CD8-positive, alpha-beta memory T cell (primary cell): ENCODE measurements around the gene OSBPL3. TPM values are rescaled to one million over a fixed set of nuclear protein-coding genes. Genes with fewer than 3 reads are reported as not detected.
A peak's percentile ranks its signal among the peaks of the same experiment; 100 is the strongest.

ENCODE experiments used
- CTCF ChIA-PET: fragments of 350-600 bp; sonication (Branson Sonifier 250); formaldehyde crosslinking; loops from one replicate; lab custom pipeline; 2021; ENCODE audit warnings: antibody characterized with exemption; lab: Charles Lee
- POLR2A ChIA-PET: fragments of 350-600 bp; sonication (Branson Sonifier 250); formaldehyde crosslinking; loops from one replicate; lab custom pipeline; 2021; ENCODE audit warnings: antibody characterized with exemption; lab: Charles Lee
- DNase-seq, 5 donors: peaks; one replicate each; pipeline versions ENCODE4 v3.0.0 to v3.0.0-alpha.2; 2020 to 2022; ENCODE audit warnings: mixed read lengths in 1 of 5
- H3K27ac ChIP-seq: one replicate; pipeline ENCODE4 v1.7.0; 2013; ENCODE audit warnings: low read depth, mild to moderate bottlenecking, low read length, moderate library complexity
- H3K27me3 ChIP-seq: 2 replicates; pipeline ENCODE4 v1.7.0; 2013; ENCODE audit warnings: low read length, mild to moderate bottlenecking; ENCODE audit not compliant: insufficient read depth, poor library complexity, severe bottlenecking
- H3K36me3 ChIP-seq: 2 replicates; pipeline ENCODE4 v1.7.0; 2013; ENCODE audit warnings: mild to moderate bottlenecking, low read length, moderate library complexity; ENCODE audit not compliant: insufficient read depth
- H3K4me1 ChIP-seq: 2 replicates; pipeline ENCODE4 v1.7.0; 2013; ENCODE audit warnings: mild to moderate bottlenecking, low read length, moderate library complexity; ENCODE audit not compliant: insufficient read depth
- H3K4me3 ChIP-seq: 2 replicates; pipeline ENCODE4 v1.7.0; 2013; ENCODE audit warnings: mild to moderate bottlenecking, low read length
- H3K9me3 ChIP-seq: 2 replicates; pipeline ENCODE4 v1.7.0; 2013; ENCODE audit warnings: mild to moderate bottlenecking, low read length
- H3K27ac Mint-ChIP-seq, 8 donors: one replicate each; pipeline ENCODE4 v1.8.0; 2020 to 2021; ENCODE audit warnings: mixed read lengths in 8 of 8, mild to moderate bottlenecking in 6 of 8, inconsistent platforms in 3 of 8, moderate library complexity in 3 of 8
- H3K27me3 Mint-ChIP-seq, 2 donors: one replicate each; pipeline ENCODE4 v1.8.0; 2020 to 2021; ENCODE audit warnings: mixed read lengths in 2 of 2, mild to moderate bottlenecking in 1 of 2, moderate library complexity in 1 of 2
- H3K36me3 Mint-ChIP-seq, 3 donors: one replicate each; pipeline ENCODE4 v1.8.0; 2020 to 2021; ENCODE audit warnings: mixed read lengths in 3 of 3, inconsistent platforms in 1 of 3, mild to moderate bottlenecking in 1 of 3
- H3K4me1 Mint-ChIP-seq, 3 donors: one replicate each; pipeline ENCODE4 v1.8.0; 2020 to 2021; ENCODE audit warnings: mixed read lengths in 3 of 3, inconsistent platforms in 1 of 3, mild to moderate bottlenecking in 1 of 3
- H3K4me3 Mint-ChIP-seq, 7 donors: one replicate each; pipeline ENCODE4 v1.8.0; 2020 to 2021; ENCODE audit warnings: mixed read lengths in 7 of 7, mild to moderate bottlenecking in 6 of 7, moderate library complexity in 4 of 7, inconsistent platforms in 2 of 7
- H3K9me3 Mint-ChIP-seq, 5 donors: one replicate each; pipeline ENCODE4 v1.8.0; 2020 to 2022; ENCODE audit warnings: mixed read lengths in 5 of 5, mild to moderate bottlenecking in 3 of 5, moderate library complexity in 2 of 5, inconsistent platforms in 1 of 5
- polyA plus RNA-seq: library from polyadenylated mRNA; unstranded; fragments of 300-500 nt; fragmentation: Illumina TruSeq; gene quantifications from one replicate; pipeline ENCODE4 v1.2.3, GENCODE V29; 2021
- total RNA-seq, 2 experiments: library from RNA; stranded (reverse); gene quantifications; one replicate each; pipeline ENCODE4 v1.2.3, GENCODE V29; 2021

The OSBPL3 gene
- total and polyA plus RNA-seq, 3 experiments from 2014 or later: 16.4 to 72.5 (median 71.7) TPM

- Mint-ChIP-seq H3K4me3 (no peak overlapping the region), H3K27ac (no peak overlapping the region), H3K9me3 (no peaks in the 10 kb centered on the region), H3K36me3 (peaks cover 2% of the 10 kb centered on the region in 3 donors), H3K27me3 (no peaks in the 10 kb centered on the region), H3K4me1 (peaks cover 2 to 5% (median 3%) of the 10 kb centered on the region in 3 donors)
- ChIA-PET POLR2A (no interaction called here), CTCF (no interaction called here)
- DNase-seq: no peak
- Histone ChIP-seq H3K4me3 (no peak overlapping the region), H3K27me3 (no peaks in the 10 kb centered on the region), H3K36me3 (no peaks in the 10 kb centered on the region), H3K4me1 (peaks cover 1% of the 10 kb centered on the region), H3K9me3 (no peaks in the 10 kb centered on the region), H3K27ac (no peak overlapping the region)
Measured at GRCh38 chr7:24788961-24789576, 190.9 kb downstream of the OSBPL3 start.

- peaks cover 6 to 12% (median 7%) of the 10 kb centered on the region in 3 donors for H3K36me3 Mint-ChIP-seq
- H3K9me3 ChIP-seq: no peaks in the 10 kb centered on the region
- no peaks in the 10 kb centered on the region for H3K36me3 ChIP-seq
- DNase-seq: no peak
- H3K4me1 Mint-ChIP-seq: no peaks in the 10 kb centered on the region
- CTCF ChIA-PET: no interaction called here
- H3K4me3 Mint-ChIP-seq: no peak overlapping the region
- no peaks in the 10 kb centered on the region for H3K9me3 Mint-ChIP-seq
- POLR2A ChIA-PET: no interaction called here
- no peak overlapping the region for H3K27ac Mint-ChIP-seq
- no peaks in the 10 kb centered on the region for H3K27me3 ChIP-seq
- H3K27ac ChIP-seq: no peak overlapping the region
- no peaks in the 10 kb centered on the region for H3K27me3 Mint-ChIP-seq
- H3K4me3 ChIP-seq: no peak overlapping the region
- H3K4me1 ChIP-seq: no peaks in the 10 kb centered on the region
Measured at GRCh38 chr7:24788075-24788474, 191.9 kb downstream of the OSBPL3 start.

GRCh38 chr7:24786941-24787340 is 193.0 kb downstream of the OSBPL3 start:
- no peak for DNase-seq
- H3K4me3 ChIP-seq: no peak overlapping the region
- no peaks in the 10 kb centered on the region for H3K9me3 ChIP-seq
- CTCF ChIA-PET: no interaction called here
- H3K4me1 Mint-ChIP-seq: no peaks in the 10 kb centered on the region
- POLR2A ChIA-PET: no interaction called here
- no peak overlapping the region for H3K27ac Mint-ChIP-seq
- H3K36me3 Mint-ChIP-seq: peaks cover 6 to 17% (median 7%) of the 10 kb centered on the region in 3 donors
- no peak overlapping the region for H3K27ac ChIP-seq
- H3K27me3 ChIP-seq: no peaks in the 10 kb centered on the region
- H3K27me3 Mint-ChIP-seq: no peaks in the 10 kb centered on the region
- no peaks in the 10 kb centered on the region for H3K36me3 ChIP-seq
- no peaks in the 10 kb centered on the region for H3K9me3 Mint-ChIP-seq
- no peak overlapping the region for H3K4me3 Mint-ChIP-seq
- H3K4me1 ChIP-seq: no peaks in the 10 kb centered on the region

GRCh38 chr7:24786306-24786705 is 193.7 kb downstream of the OSBPL3 start:
- Histone ChIP-seq H3K36me3 (no peaks in the 10 kb centered on the region), H3K27me3 (no peaks in the 10 kb centered on the region), H3K9me3 (no peaks in the 10 kb centered on the region), H3K4me1 (no peaks in the 10 kb centered on the region), H3K4me3 (no peak overlapping the region), H3K27ac (no peak overlapping the region)
- Mint-ChIP-seq H3K4me1 (no peaks in the 10 kb centered on the region), H3K36me3 (peaks cover 6 to 17% (median 7%) of the 10 kb centered on the region in 3 donors), H3K4me3 (no peak overlapping the region), H3K9me3 (no peaks in the 10 kb centered on the region), H3K27ac (peak overlapping the region in 1 of 8 donors; percentile 43), H3K27me3 (no peaks in the 10 kb centered on the region)
- POLR2A ChIA-PET: no interaction called here
- no peak for DNase-seq
- CTCF ChIA-PET: no interaction called here

GRCh38 chr7:24784277-24784676 is 195.7 kb downstream of the OSBPL3 start:
- Histone ChIP-seq H3K9me3 (no peaks in the 10 kb centered on the region), H3K36me3 (no peaks in the 10 kb centered on the region), H3K4me3 (no peak overlapping the region), H3K27me3 (no peaks in the 10 kb centered on the region), H3K27ac (no peak overlapping the region), H3K4me1 (no peaks in the 10 kb centered on the region)
- ChIA-PET POLR2A (no interaction called here), CTCF (no interaction called here)
- Mint-ChIP-seq H3K9me3 (no peaks in the 10 kb centered on the region), H3K4me3 (no peak overlapping the region), H3K27ac (no peak overlapping the region), H3K36me3 (peaks cover 3 to 17% (median 7%) of the 10 kb centered on the region in 3 donors), H3K27me3 (no peaks in the 10 kb centered on the region), H3K4me1 (no peaks in the 10 kb centered on the region)
- DNase-seq: no peak

GRCh38 chr7:24783698-24784097 is 196.3 kb downstream of the OSBPL3 start:
- ChIA-PET POLR2A (no interaction called here), CTCF (interaction anchor here (1.5 kb wide), 1 partner anchor 28 kb away, joined by 4 read pairs; no protein-coding TSS in a partner anchor)
- Mint-ChIP-seq H3K4me1 (no peaks in the 10 kb centered on the region), H3K36me3 (peaks cover 5 to 17% (median 7%) of the 10 kb centered on the region in 3 donors), H3K4me3 (no peak overlapping the region), H3K9me3 (no peaks in the 10 kb centered on the region), H3K27ac (peak overlapping the region in 1 of 8 donors; percentile 77), H3K27me3 (no peaks in the 10 kb centered on the region)
- DNase-seq: no peak
- Histone ChIP-seq H3K27me3 (no peaks in the 10 kb centered on the region), H3K36me3 (no peaks in the 10 kb centered on the region), H3K9me3 (no peaks in the 10 kb centered on the region), H3K27ac (no peak overlapping the region), H3K4me3 (no peak overlapping the region), H3K4me1 (no peaks in the 10 kb centered on the region)

- no peaks in the 10 kb centered on the region for H3K27me3 ChIP-seq
- H3K27me3 Mint-ChIP-seq: no peaks in the 10 kb centered on the region
- H3K36me3 Mint-ChIP-seq: peaks cover 5 to 17% (median 7%) of the 10 kb centered on the region in 3 donors
- ChIA-PET POLR2A (no interaction called here), CTCF (no interaction called here)
- no peak overlapping the region for H3K4me3 ChIP-seq
- H3K4me3 Mint-ChIP-seq: no peak overlapping the region
- H3K4me1 ChIP-seq: no peaks in the 10 kb centered on the region
- no peaks in the 10 kb centered on the region for H3K9me3 Mint-ChIP-seq
- H3K27ac ChIP-seq: no peak overlapping the region
- no peaks in the 10 kb centered on the region for H3K9me3 ChIP-seq
- no peaks in the 10 kb centered on the region for H3K36me3 ChIP-seq
- no peak for DNase-seq
- no peak overlapping the region for H3K27ac Mint-ChIP-seq
- H3K4me1 Mint-ChIP-seq: no peaks in the 10 kb centered on the region
Measured at GRCh38 chr7:24781106-24781505, 198.9 kb downstream of the OSBPL3 start.

- Mint-ChIP-seq H3K36me3 (peaks cover 5 to 17% (median 6%) of the 10 kb centered on the region in 3 donors), H3K27ac (no peak overlapping the region), H3K4me1 (no peaks in the 10 kb centered on the region), H3K27me3 (no peaks in the 10 kb centered on the region), H3K9me3 (no peaks in the 10 kb centered on the region), H3K4me3 (no peak overlapping the region)
- Histone ChIP-seq H3K4me3 (no peak overlapping the region), H3K27me3 (no peaks in the 10 kb centered on the region), H3K9me3 (no peaks in the 10 kb centered on the region), H3K4me1 (no peaks in the 10 kb centered on the region), H3K36me3 (no peaks in the 10 kb centered on the region), H3K27ac (no peak overlapping the region)
- POLR2A ChIA-PET: no interaction called here
- DNase-seq: no peak
- CTCF ChIA-PET: no interaction called here
Measured at GRCh38 chr7:24779283-24779655, 200.7 kb downstream of the OSBPL3 start.
